H1 (cell line): ENCODE results near the gene AMOTL2. TPM values are rescaled to one million over a fixed set of nuclear protein-coding genes. Genes with fewer than 3 reads are reported as not detected.

Experiments
- CTCF ChIA-PET: fragments of 300-600 bp; sonication (Branson Sonifier 250); formaldehyde crosslinking; loops from one replicate; lab custom pipeline; 2021; ENCODE audit not compliant: partially characterized antibody; lab: Charles Lee
- POLR2A ChIA-PET: fragments of 300-600 bp; sonication (Branson Sonifier 250); formaldehyde crosslinking; loops from one replicate; lab custom pipeline; 2021; ENCODE audit warnings: inconsistent platforms; ENCODE audit not compliant: partially characterized antibody; lab: Charles Lee
- DNase-seq, 2 experiments: peaks; one replicate each; pipeline versions ENCODE4 v3.0.0 to v3.0.0-alpha.2; 2010 to 2022; ENCODE audit warnings: low spot score in 2 of 2, low read depth in 1 of 2, mixed read lengths in 1 of 2
- FAIRE-seq: peaks from 2 replicates; lab custom pipeline; 2011; peaks lifted over from hg19 to GRCh38; lab: Jason Lieb, UNC
- H2AFZ ChIP-seq: 2 replicates; pipeline ENCODE4 v1.8.1; 2012; ENCODE audit warnings: low read length, inconsistent platforms
- H2AK5ac ChIP-seq: 2 replicates; pipeline ENCODE4 v1.6.1; 2013; ENCODE audit warnings: low read depth, low read length
- H2BK120ac ChIP-seq: replicated peaks from 2 replicates; pipeline ENCODE3; 2013; ENCODE audit warnings: low read depth, low read length, inconsistent platforms
- H2BK12ac ChIP-seq: 2 replicates; pipeline ENCODE4 v1.6.1; 2013; ENCODE audit warnings: low read depth, low read length
- H2BK15ac ChIP-seq: 2 replicates; pipeline ENCODE4 v1.6.1; 2013; ENCODE audit warnings: low read length
- H2BK20ac ChIP-seq: 2 replicates; pipeline ENCODE4 v1.6.1; 2013; ENCODE audit warnings: low read length
- H2BK5ac ChIP-seq: 2 replicates; pipeline ENCODE4 v1.6.1; 2013; ENCODE audit warnings: low read depth, low read length
- H3K14ac ChIP-seq: 2 replicates; pipeline ENCODE4 v1.6.1; 2013; ENCODE audit warnings: inconsistent platforms; ENCODE audit not compliant: insufficient read length
- H3K18ac ChIP-seq: 2 replicates; pipeline ENCODE4 v1.6.1; 2013; ENCODE audit warnings: low read length; ENCODE audit errors: extremely low read depth
- H3K23ac ChIP-seq: 2 replicates; pipeline ENCODE4 v1.6.1; 2013; ENCODE audit warnings: inconsistent platforms; ENCODE audit not compliant: insufficient read length
- H3K23me2 ChIP-seq: 2 replicates; pipeline ENCODE4 v1.6.1; 2013; ENCODE audit warnings: low read depth, low read length
- H3K27ac ChIP-seq: 2 replicates; pipeline ENCODE4 v1.6.1; 2011; ENCODE audit warnings: low read depth, low read length, inconsistent platforms
- H3K27me3 ChIP-seq, 4 experiments: replicated peaks in 1 of 4; 1 replicate in 1 of 4; 2 replicates in 3 of 4; pipeline versions ENCODE4 v1.6.1 to v1.8.1; 2011 to 2013; ENCODE audit warnings: low read length in 3 of 4, mild to moderate bottlenecking in 3 of 4, inconsistent platforms in 2 of 4, mixed read lengths in 2 of 4, moderate library complexity in 1 of 4; ENCODE audit not compliant: control insufficient read depth in 3 of 4, insufficient read depth in 3 of 4; ENCODE audit errors: extremely low read depth in 1 of 4
- H3K36me3 ChIP-seq, 4 experiments: 2 replicates each; pipeline versions ENCODE4 v1.6.1 to v1.8.1; 2011 to 2013; ENCODE audit warnings: mild to moderate bottlenecking in 4 of 4, low read length in 3 of 4, moderate library complexity in 2 of 4, control low read depth in 1 of 4, inconsistent platforms in 1 of 4; ENCODE audit not compliant: insufficient read depth in 4 of 4, control insufficient read depth in 2 of 4
- H3K4ac ChIP-seq: replicated peaks from 2 replicates; pipeline ENCODE3; 2013; ENCODE audit warnings: low read length, low read depth, mixed read lengths, inconsistent platforms; ENCODE audit not compliant: insufficient read length
- H3K4me1 ChIP-seq, 4 experiments: replicated peaks in 1 of 4; 1 replicate in 1 of 4; 2 replicates in 3 of 4; pipeline versions ENCODE4 v1.6.1 to v1.8.1; 2011 to 2013; ENCODE audit warnings: low read length in 3 of 4, inconsistent platforms in 2 of 4, mixed read lengths in 1 of 4; ENCODE audit not compliant: insufficient read depth in 4 of 4, control insufficient read depth in 3 of 4
- H3K4me2 ChIP-seq, 2 experiments: 2 replicates each; pipeline versions ENCODE4 v1.6.1 to v1.8.1; 2011 to 2013; ENCODE audit warnings: low read depth in 2 of 2, low read length in 2 of 2, control low read depth in 1 of 2, inconsistent platforms in 1 of 2, mild to moderate bottlenecking in 1 of 2; ENCODE audit not compliant: insufficient read depth in 1 of 2
- H3K4me3 ChIP-seq, 4 experiments: fragments of 200-600, 300-600 bp in 1 of 4; sonication (generic), shearing (Covaris generic), sonication (Bioruptor Twin) in 1 of 4; 2 replicates each; pipeline versions ENCODE4 v1.5.1 to v1.8.1; 2011 to 2016; ENCODE audit warnings: low read length in 4 of 4, low read depth in 3 of 4, control low read depth in 2 of 4, inconsistent platforms in 2 of 4, mild to moderate bottlenecking in 2 of 4, mixed read lengths in 1 of 4, moderate library complexity in 1 of 4; ENCODE audit not compliant: insufficient read depth in 2 of 4; ENCODE audit errors: extremely low read depth in 1 of 4
- H3K56ac ChIP-seq: replicated peaks from 2 replicates; pipeline ENCODE3; 2013; ENCODE audit warnings: low read depth, mild to moderate bottlenecking, mixed read lengths, low read length, inconsistent platforms; ENCODE audit not compliant: insufficient read length
- H3K79me1 ChIP-seq: 2 replicates; pipeline ENCODE4 v1.6.1; 2013; ENCODE audit warnings: low read depth, low read length, control low read depth
- H3K79me2 ChIP-seq, 2 experiments: 2 replicates each; pipeline versions ENCODE4 v1.6.1 to v1.8.1; 2012 to 2013; ENCODE audit warnings: low read length in 2 of 2, mild to moderate bottlenecking in 2 of 2, inconsistent platforms in 1 of 2; ENCODE audit not compliant: insufficient read depth in 2 of 2, control insufficient read depth in 1 of 2
- H3K9ac ChIP-seq, 4 experiments: replicated peaks in 1 of 4; 1 replicate in 1 of 4; 2 replicates in 3 of 4; pipeline versions ENCODE4 v1.6.1 to v1.8.1; 2011 to 2013; ENCODE audit warnings: low read depth in 3 of 4, low read length in 3 of 4, control low read depth in 2 of 4, mild to moderate bottlenecking in 2 of 4, moderate library complexity in 2 of 4, inconsistent platforms in 1 of 4; ENCODE audit errors: extremely low read depth in 1 of 4
- H3K9me3 ChIP-seq, 2 experiments: 2 replicates each; pipeline versions ENCODE4 v1.6.1 to v1.8.1; 2012 to 2013; ENCODE audit warnings: mild to moderate bottlenecking in 2 of 2, moderate library complexity in 2 of 2, control low read depth in 1 of 2, inconsistent platforms in 1 of 2, low read depth in 1 of 2, low read length in 1 of 2, mixed read lengths in 1 of 2; ENCODE audit not compliant: insufficient read depth in 2 of 2
- H4K20me1 ChIP-seq, 2 experiments: replicated peaks in 1 of 2; 2 replicates each; pipeline versions ENCODE3 to v1.8.1; 2011 to 2013; ENCODE audit warnings: inconsistent platforms in 2 of 2, low read length in 2 of 2, mild to moderate bottlenecking in 1 of 2; ENCODE audit not compliant: insufficient read depth in 2 of 2, control insufficient read depth in 1 of 2
- H4K5ac ChIP-seq: 2 replicates; pipeline ENCODE4 v1.6.1; 2013; ENCODE audit warnings: low read length, low read depth, mixed read lengths, inconsistent platforms; ENCODE audit not compliant: insufficient read length
- H4K8ac ChIP-seq: 2 replicates; pipeline ENCODE4 v1.8.0; 2013; ENCODE audit warnings: mild to moderate bottlenecking, moderate library complexity, low read length, inconsistent platforms; ENCODE audit not compliant: insufficient read depth; ENCODE audit errors: extremely low read depth
- H4K91ac ChIP-seq: replicated peaks from 2 replicates; pipeline ENCODE3; 2013; ENCODE audit warnings: low read length, mixed read lengths, inconsistent platforms; ENCODE audit not compliant: insufficient read length
- ASH2L ChIP-seq: fragments of 200-600, 300-600 bp; sonication (generic); IDR thresholded peaks from one replicate; pipeline ENCODE4 v1.7.1; 2017; ENCODE audit warnings: low read length
- ATF2 ChIP-seq: IDR thresholded peaks from 2 replicates; pipeline ENCODE4 v1.6.1; 2012; ENCODE audit warnings: low read length, inconsistent platforms
- CEBPB ChIP-seq: IDR thresholded peaks from 2 replicates; pipeline ENCODE4 v1.6.1; 2012; ENCODE audit warnings: low read depth, low read length
- E2F6 ChIP-seq: IDR thresholded peaks from 2 replicates; pipeline ENCODE4 v1.6.1; 2012; ENCODE audit warnings: inconsistent platforms
- HDAC6 ChIP-seq: IDR thresholded peaks from one replicate; pipeline ENCODE4 v1.7.1; 2012; ENCODE audit warnings: low read depth, mild to moderate bottlenecking, inconsistent platforms, low read length, moderate library complexity
- RNF2 ChIP-seq: fragments of 200-900, 300-1000 bp; sonication (generic); IDR thresholded peaks from 2 replicates; pipeline ENCODE4 v1.7.1; 2016; ENCODE audit warnings: borderline replicate concordance, low read depth, mild to moderate bottlenecking, antibody characterized with exemption, low read length; ENCODE audit not compliant: poor library complexity, severe bottlenecking; ENCODE audit errors: missing control alignments
- TEAD4 ChIP-seq: IDR thresholded peaks from 2 replicates; pipeline ENCODE4 v1.6.1; 2012; ENCODE audit warnings: low read depth, low read length, inconsistent platforms, mixed read lengths
- WGBS, 2 experiments: shearing (Covaris generic) in 1 of 2; methylation state at CpG; one replicate each; pipeline versions ENCODE4 v1.1.6 to v1.1.7; 2013 to 2015; ENCODE audit warnings: low lambda C conversion rate in 2 of 2, mixed read lengths in 2 of 2, inconsistent platforms in 1 of 2, low coverage in 1 of 2, missing lambda C conversion rate in 1 of 2; ENCODE audit not compliant: insufficient replicate concordance in 2 of 2, insufficient coverage in 1 of 2, insufficient read length in 1 of 2; ENCODE audit errors: extremely low coverage in 1 of 2, missing lambda C conversion rate in 1 of 2; 5-methylcytosine and 5-hydroxymethylcytosine counted together
- polyA plus RNA-seq, 7 experiments: library from polyadenylated mRNA; depleted of rRNA in 3 of 7; stranded (reverse) in 5 of 7; unstranded in 2 of 7; fragments of >200 nt in 5 of 7; fragments of 200-250 nt in 2 of 7; gene quantifications; 1 replicate in 5 of 7; 2 replicates in 1 of 7; 4 replicates in 1 of 7; pipeline versions ENCODE4 v1.2.1 to v1.2.3, GENCODE V29; 2011 to 2013; ENCODE audit warnings: missing spikeins in 2 of 7, mixed read lengths in 2 of 7
- total RNA-seq: library from RNA; stranded (reverse); fragmentation: NEBNext Ultra II Directional; extraction: Animal tissue kit (Norgen Biotek cat#: 25700); gene quantifications from 2 replicates; pipeline ENCODE4 v1.2.1, GENCODE V29; 2021

The AMOTL2 gene
- total and polyA plus RNA-seq, 2 of the 8 experiments (the other 6 are each of a cell fraction or from before 2014, with no cell fraction given) = 19.0 to 63.7 TPM

GRCh38 chr3:134339913-134340312, 34.3 kb downstream of the AMOTL2 start:
- POLR2A ChIA-PET = interaction anchor here (0.8 to 43.9 kb wide), 4 partner anchors 9 to 27 kb away, joined by 4 to 1731 read pairs (median 6); partner anchors contain the start of gene AMOTL2
- no peak overlapping the region for H3K4ac ChIP-seq
- H3K4me3 ChIP-seq = no peak overlapping the region
- H2AK5ac ChIP-seq = no peak overlapping the region
- no peaks in the 10 kb centered on the region for H3K9me3 ChIP-seq
- H3K23me2 ChIP-seq = no peaks in the 10 kb centered on the region
- H3K18ac ChIP-seq = no peak overlapping the region
- no peaks in the 10 kb centered on the region for H3K36me3 ChIP-seq
- no peak overlapping the region for H3K56ac ChIP-seq
- no peak overlapping the region for H2BK15ac ChIP-seq
- H4K5ac ChIP-seq = no peak overlapping the region
- TF ChIP-seq TEAD4 (no peak), ASH2L (no peak), RNF2 (no peak), E2F6 (no peak), HDAC6 (no peak), CEBPB (no peak), ATF2 (no peak)
- TF ChIP-seq, all 59 proteins: peak for 0
- FAIRE-seq (no peak), DNase-seq (no peak)
- H3K27me3 ChIP-seq = no peaks in the 10 kb centered on the region; a peak in 1 of 7 replicates
- no peak overlapping the region for H3K4me2 ChIP-seq
- no peak overlapping the region for H3K23ac ChIP-seq
- no peak overlapping the region for H2BK20ac ChIP-seq
- CTCF ChIA-PET = interaction anchor here (1.0 to 3.7 kb wide), 15 partner anchors 8 to 132 kb away, joined by 3 to 19 read pairs (median 6); no protein-coding TSS in a partner anchor
- H3K9ac ChIP-seq = no peak overlapping the region
- H3K4me1 ChIP-seq = peaks cover 0 to 8% (median 0%) of the 10 kb centered on the region in 4 experiments; a peak in 3 of 7 replicates
- whole genome bisulfite sequencing, 2 experiments = 84% methylated on average over 5 of the region's 5 CpGs; no CpG with 5 or more reads in 1 of the 2 experiments
- H2BK120ac ChIP-seq = no peak overlapping the region
- no peaks in the 10 kb centered on the region for H3K79me1 ChIP-seq
- H4K91ac ChIP-seq = no peak overlapping the region
- H4K8ac ChIP-seq = no peak overlapping the region
- no peak overlapping the region for H3K14ac ChIP-seq
- H3K79me2 ChIP-seq = no peaks in the 10 kb centered on the region
- no peak overlapping the region for H2BK5ac ChIP-seq
- no peaks in the 10 kb centered on the region for H4K20me1 ChIP-seq
- no peak overlapping the region for H2AFZ ChIP-seq
- H3K27ac ChIP-seq = no peak overlapping the region
- H2BK12ac ChIP-seq = no peak overlapping the region
